K562 (cell line): ENCODE data around the gene PALS1. TPM values are rescaled to one million over a fixed set of nuclear protein-coding genes. Genes with fewer than 3 reads are reported as not detected.

Source experiments
- ATAC-seq: fragments of 200-7000 bp; cut with Tn5 transposase; 3 replicates; pipeline ENCODE4 v1.9.1; 2020; ENCODE audit warnings: moderate library complexity
- BruUV-seq: library from RNA; stranded (reverse); fragments of 400-500 nt; replicated peaks from 2 replicates; lab custom pipeline; 2021; lab: Mats Ljungman, UMichigan
- CTCF ChIA-PET: fragments of 300-600 bp; formaldehyde crosslinking; extraction: SDS; loops from one replicate; lab custom pipeline; 2021; ENCODE audit warnings: low intra/inter-chr PET ratio; lab: Yijun Ruan, JAX
- POLR2A ChIA-PET: fragments of 300-600, 350-650 bp; sonication (Branson Sonifier 250); formaldehyde crosslinking; extraction: SDS; loops from one replicate; lab custom pipeline; 2021; ENCODE audit warnings: antibody characterized with exemption, inconsistent platforms; lab: Yijun Ruan, JAX
- DNase-seq, 4 experiments: peaks; one replicate each; pipeline versions ENCODE4 v3.0.0 to v3.0.0-alpha.2; 2011 to 2018; ENCODE audit warnings: low spot score in 3 of 4, mixed read lengths in 3 of 4; ENCODE audit errors: extremely low read depth in 1 of 4
- FAIRE-seq: peaks from 2 replicates; lab custom pipeline; 2011; peaks lifted over from hg19 to GRCh38; lab: Jason Lieb, UNC
- H2AFZ ChIP-seq: 2 replicates; pipeline ENCODE4 v1.6.0; 2011; ENCODE audit warnings: low read depth, low read length, control low read depth, inconsistent platforms
- H3K27ac ChIP-seq: fragments of 200-600 bp; 3 replicates; pipeline ENCODE4 v1.8.0; 2011; ENCODE audit warnings: low read depth, mild to moderate bottlenecking, control low read depth, inconsistent platforms, low read length, moderate library complexity, mixed read lengths; ENCODE audit errors: extremely low read depth
- H3K27me3 ChIP-seq, 2 experiments: fragments of 300-600 bp in 1 of 2; 2 replicates in 1 of 2; 3 replicates in 1 of 2; pipeline versions ENCODE4 v1.6.0 to v1.8.0; 2011; ENCODE audit warnings: inconsistent platforms in 2 of 2, low read length in 2 of 2, mild to moderate bottlenecking in 1 of 2, mixed read lengths in 1 of 2, moderate library complexity in 1 of 2; ENCODE audit not compliant: control insufficient read depth in 2 of 2, insufficient read depth in 2 of 2
- H3K36me3 ChIP-seq: fragments of 300-600 bp; 3 replicates; pipeline ENCODE4 v1.8.0; 2011; ENCODE audit warnings: mild to moderate bottlenecking, low read length, inconsistent platforms; ENCODE audit not compliant: control insufficient read depth, insufficient read depth
- H3K4me1 ChIP-seq, 2 experiments: fragments of 200-600 bp in 1 of 2; replicated peaks in 1 of 2; 2 replicates in 1 of 2; 3 replicates in 1 of 2; pipeline versions ENCODE4 v1.5.1 to v1.8.0; 2011; ENCODE audit warnings: inconsistent platforms in 2 of 2, low read length in 2 of 2, mild to moderate bottlenecking in 1 of 2, mixed read lengths in 1 of 2, moderate library complexity in 1 of 2; ENCODE audit not compliant: control insufficient read depth in 2 of 2, insufficient read depth in 2 of 2
- H3K4me2 ChIP-seq: 2 replicates; pipeline ENCODE4 v1.6.1; 2011; ENCODE audit warnings: low read length, control low read depth, inconsistent platforms, mixed read lengths; ENCODE audit not compliant: insufficient read depth
- H3K4me3 ChIP-seq: fragments of 200-600 bp; sonication (generic), shearing (Covaris generic); 2 replicates; pipeline ENCODE4 v1.5.1; 2016; ENCODE audit warnings: control low read depth, inconsistent platforms
- H3K79me2 ChIP-seq: fragments of 200-600 bp; 3 replicates; pipeline ENCODE4 v1.8.0; 2011; ENCODE audit warnings: low read length, inconsistent platforms; ENCODE audit not compliant: control insufficient read depth, insufficient read depth
- H3K9ac ChIP-seq, 2 experiments: 2 replicates each; pipeline versions ENCODE4 v1.6.0 to v1.6.1; 2011; ENCODE audit warnings: low read depth in 2 of 2, low read length in 2 of 2, control low read depth in 1 of 2, inconsistent platforms in 1 of 2, mild to moderate bottlenecking in 1 of 2, mixed read lengths in 1 of 2; ENCODE audit not compliant: insufficient read depth in 1 of 2
- H3K9me1 ChIP-seq: one replicate; pipeline ENCODE4 v1.6.0; 2011; ENCODE audit warnings: inconsistent platforms, mild to moderate bottlenecking, low read length, moderate library complexity; ENCODE audit not compliant: control insufficient read depth, insufficient read depth
- H3K9me3 ChIP-seq: replicated peaks from 2 replicates; pipeline ENCODE4 v1.5.1; 2011; ENCODE audit warnings: low read depth, low read length, inconsistent platforms; ENCODE audit not compliant: control insufficient read depth, insufficient read depth
- H4K20me1 ChIP-seq: replicated peaks from 2 replicates; pipeline ENCODE4 v1.6.1; 2011; ENCODE audit warnings: low read length, inconsistent platforms, mixed read lengths; ENCODE audit not compliant: control insufficient read depth, insufficient read depth
- CBFB ChIP-seq: sonication (generic); formaldehyde crosslinking; IDR thresholded peaks from 2 replicates; pipeline ENCODE4 v1.4.0; 2020; ENCODE audit warnings: mild to moderate bottlenecking, missing genetic modification reagents
- EWSR1 ChIP-seq: fragments of 450-650 bp; IDR thresholded peaks from 2 replicates; pipeline ENCODE4 v1.6.1; 2018; ENCODE audit warnings: borderline replicate concordance, mild to moderate bottlenecking, low read depth, moderate library complexity; ENCODE audit not compliant: partially characterized antibody
- ILK ChIP-seq: fragments of 450-650 bp; IDR thresholded peaks from 2 replicates; pipeline ENCODE4 v1.6.1; 2016; ENCODE audit warnings: missing genetic modification characterization, low read depth, mild to moderate bottlenecking, missing compliant biosample characterization, moderate library complexity, borderline replicate concordance
- MAFG ChIP-seq: fragments of 450-650 bp; conservative IDR thresholded peaks from 2 replicates; pipeline ENCODE4 v1.6.1; 2016; ENCODE audit warnings: missing genetic modification characterization, missing compliant biosample characterization
- MEIS2 ChIP-seq: fragments of 450-650 bp; IDR thresholded peaks from 2 replicates; pipeline ENCODE4 v1.6.1; 2014; ENCODE audit warnings: mild to moderate bottlenecking; ENCODE audit not compliant: partially characterized antibody
- RBM15 ChIP-seq: fragments of 200-400 bp; formaldehyde crosslinking; IDR thresholded peaks from 2 replicates; pipeline ENCODE4 v1.6.1; 2018; ENCODE audit warnings: mild to moderate bottlenecking, low read length, moderate library complexity; ENCODE audit not compliant: insufficient read depth
- RBM39 ChIP-seq: fragments of 200-400 bp; formaldehyde crosslinking; optimal IDR thresholded peaks from 2 replicates; pipeline ENCODE3; 2018; ENCODE audit warnings: low read depth, low read length
- SMARCA4 ChIP-seq: fragments of 450-650 bp; IDR thresholded peaks from 2 replicates; pipeline ENCODE4 v1.6.1; 2016
- TRIM28 ChIP-seq: fragments of 450-650 bp; IDR thresholded peaks from 2 replicates; pipeline ENCODE4 v1.6.1; 2017
- ZFP36 ChIP-seq: fragments of 150-350 bp; IDR thresholded peaks from 2 replicates; pipeline ENCODE4 v1.6.1; 2018; ENCODE audit warnings: low read length, low read depth; ENCODE audit not compliant: partially characterized antibody
- ZFX ChIP-seq: sonication (generic); formaldehyde crosslinking; IDR thresholded peaks from 2 replicates; pipeline ENCODE4 v1.8.0; 2022; ENCODE audit warnings: mild to moderate bottlenecking, missing genetic modification reagents, moderate library complexity
- WGBS: fragments of 100-300 bp; shearing (Covaris generic); methylation state at CpG from one replicate; pipeline ENCODE4 v1.1.6; 2016; ENCODE audit warnings: low coverage, mixed read lengths; ENCODE audit not compliant: insufficient coverage; ENCODE audit errors: missing lambda C conversion rate; 5-methylcytosine and 5-hydroxymethylcytosine counted together
- in situ Hi-C: fragments of 300-500 bp; cut with MboI; formaldehyde crosslinking; loops from 4 replicates; pipeline ENCODE4 v1.15.0; 2018; ENCODE audit warnings: inconsistent platforms, mixed read lengths
- intact Hi-C: fragments of 100-400 bp; cut with micrococcal nuclease; formaldehyde crosslinking; loops from 2 replicates; pipeline ENCODE4 v1.14.2; 2022
- polyA plus RNA-seq, 8 experiments: library from polyadenylated mRNA; depleted of rRNA in 4 of 8; stranded (reverse) in 5 of 8; unstranded in 3 of 8; fragments of >200 nt; fragmentation: Nextera tagmentation in 2 of 8; fragmentation: Illumina TruSeq in 1 of 8; extraction: Ambion mirVana in 2 of 8; extraction: Trizol in 1 of 8; gene quantifications; 2 replicates each; pipeline versions ENCODE4 v1.2.1 to v1.2.3, GENCODE V29; 2011 to 2014; ENCODE audit warnings: inconsistent platforms in 1 of 8, missing spikeins in 1 of 8
- total RNA-seq, 7 experiments: library from RNA; depleted of rRNA in 6 of 7; stranded (reverse); fragments of >200 nt in 6 of 7; fragmentation: Illumina TruSeq in 2 of 7; extraction: Trizol in 2 of 7; gene quantifications; 2 replicates each; pipeline versions ENCODE4 v1.2.1 to v1.2.3, GENCODE V29; 2011 to 2021; ENCODE audit warnings: low replicate concordance in 1 of 7
- TF ChIP-seq, protein P1 (sequence below): fragments of 200-800 bp; sonication (Bioruptor generic); IDR thresholded peaks from 2 replicates; pipeline ENCODE4 v1.6.1; 2016; ENCODE audit warnings: missing genetic modification characterization, missing compliant biosample characterization
- TF ChIP-seq, protein P2 (sequence below), 2 experiments: IDR thresholded peaks in 1 of 2; conservative IDR thresholded peaks in 1 of 2; 2 replicates each; pipeline ENCODE4 v1.6.1; 2016; ENCODE audit warnings: low read depth in 2 of 2, mild to moderate bottlenecking in 1 of 2, missing compliant biosample characterization in 1 of 2, missing genetic modification characterization in 1 of 2, moderate library complexity in 1 of 2

The PALS1 gene
- total and polyA plus RNA-seq, 9 of the 15 experiments (the other 6 are each of a cell fraction or from before 2014, with no cell fraction given): 4.1 to 9.9 (median 7.2) TPM

DNA sequence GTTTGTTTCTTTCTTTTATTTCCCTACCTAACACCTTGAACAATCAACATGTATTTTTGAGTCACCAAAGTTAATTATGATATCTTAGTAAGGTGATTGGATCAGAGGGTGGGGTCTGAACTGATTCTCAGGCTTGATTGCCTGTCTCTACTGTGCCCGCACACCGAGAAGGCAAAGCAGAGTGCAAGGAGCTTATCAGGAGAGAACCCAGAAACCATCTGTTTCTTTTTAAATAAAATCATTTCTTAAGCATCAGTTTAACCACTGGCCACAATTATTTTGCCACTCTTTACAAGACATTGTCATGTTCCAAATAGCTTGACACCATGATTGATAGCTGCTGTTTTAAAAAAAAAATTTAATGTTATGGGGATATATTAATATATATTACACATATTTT, 48.9 kb upstream of the PALS1 start:
- no peaks in the 10 kb centered on the region for H3K79me2 ChIP-seq
- CTCF ChIA-PET: no interaction called here
- 8% methylated on average over 2 of the region's 2 CpGs for WGBS
- H3K27me3 ChIP-seq: no peaks in the 10 kb centered on the region
- H3K36me3 ChIP-seq: no peaks in the 10 kb centered on the region
- ATAC-seq: no peak
- no peak overlapping the region for H3K4me3 ChIP-seq
- H2AFZ ChIP-seq: no peak overlapping the region
- TF ChIP-seq ILK (tag) (no peak), CBFB (no peak), RBM15 (no peak), TRIM28 (no peak), MAFG (no peak), ZFP36 (no peak), EWSR1 (no peak), RBM39 (no peak), MEIS2 (peak; percentile 44), SMARCA4 (no peak), ZFX (CRISPR knock-in tag) (no peak)
- TF ChIP-seq, protein P1, sequence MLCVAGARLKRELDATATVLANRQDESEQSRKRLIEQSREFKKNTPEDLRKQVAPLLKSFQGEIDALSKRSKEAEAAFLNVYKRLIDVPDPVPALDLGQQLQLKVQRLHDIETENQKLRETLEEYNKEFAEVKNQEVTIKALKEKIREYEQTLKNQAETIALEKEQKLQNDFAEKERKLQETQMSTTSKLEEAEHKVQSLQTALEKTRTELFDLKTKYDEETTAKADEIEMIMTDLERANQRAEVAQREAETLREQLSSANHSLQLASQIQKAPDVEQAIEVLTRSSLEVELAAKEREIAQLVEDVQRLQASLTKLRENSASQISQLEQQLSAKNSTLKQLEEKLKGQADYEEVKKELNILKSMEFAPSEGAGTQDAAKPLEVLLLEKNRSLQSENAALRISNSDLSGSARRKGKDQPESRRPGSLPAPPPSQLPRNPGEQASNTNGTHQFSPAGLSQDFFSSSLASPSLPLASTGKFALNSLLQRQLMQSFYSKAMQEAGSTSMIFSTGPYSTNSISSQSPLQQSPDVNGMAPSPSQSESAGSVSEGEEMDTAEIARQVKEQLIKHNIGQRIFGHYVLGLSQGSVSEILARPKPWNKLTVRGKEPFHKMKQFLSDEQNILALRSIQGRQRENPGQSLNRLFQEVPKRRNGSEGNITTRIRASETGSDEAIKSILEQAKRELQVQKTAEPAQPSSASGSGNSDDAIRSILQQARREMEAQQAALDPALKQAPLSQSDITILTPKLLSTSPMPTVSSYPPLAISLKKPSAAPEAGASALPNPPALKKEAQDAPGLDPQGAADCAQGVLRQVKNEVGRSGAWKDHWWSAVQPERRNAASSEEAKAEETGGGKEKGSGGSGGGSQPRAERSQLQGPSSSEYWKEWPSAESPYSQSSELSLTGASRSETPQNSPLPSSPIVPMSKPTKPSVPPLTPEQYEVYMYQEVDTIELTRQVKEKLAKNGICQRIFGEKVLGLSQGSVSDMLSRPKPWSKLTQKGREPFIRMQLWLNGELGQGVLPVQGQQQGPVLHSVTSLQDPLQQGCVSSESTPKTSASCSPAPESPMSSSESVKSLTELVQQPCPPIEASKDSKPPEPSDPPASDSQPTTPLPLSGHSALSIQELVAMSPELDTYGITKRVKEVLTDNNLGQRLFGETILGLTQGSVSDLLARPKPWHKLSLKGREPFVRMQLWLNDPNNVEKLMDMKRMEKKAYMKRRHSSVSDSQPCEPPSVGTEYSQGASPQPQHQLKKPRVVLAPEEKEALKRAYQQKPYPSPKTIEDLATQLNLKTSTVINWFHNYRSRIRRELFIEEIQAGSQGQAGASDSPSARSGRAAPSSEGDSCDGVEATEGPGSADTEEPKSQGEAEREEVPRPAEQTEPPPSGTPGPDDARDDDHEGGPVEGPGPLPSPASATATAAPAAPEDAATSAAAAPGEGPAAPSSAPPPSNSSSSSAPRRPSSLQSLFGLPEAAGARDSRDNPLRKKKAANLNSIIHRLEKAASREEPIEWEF (CRISPR knock-in tag): no peak
- TF ChIP-seq, protein P2, sequence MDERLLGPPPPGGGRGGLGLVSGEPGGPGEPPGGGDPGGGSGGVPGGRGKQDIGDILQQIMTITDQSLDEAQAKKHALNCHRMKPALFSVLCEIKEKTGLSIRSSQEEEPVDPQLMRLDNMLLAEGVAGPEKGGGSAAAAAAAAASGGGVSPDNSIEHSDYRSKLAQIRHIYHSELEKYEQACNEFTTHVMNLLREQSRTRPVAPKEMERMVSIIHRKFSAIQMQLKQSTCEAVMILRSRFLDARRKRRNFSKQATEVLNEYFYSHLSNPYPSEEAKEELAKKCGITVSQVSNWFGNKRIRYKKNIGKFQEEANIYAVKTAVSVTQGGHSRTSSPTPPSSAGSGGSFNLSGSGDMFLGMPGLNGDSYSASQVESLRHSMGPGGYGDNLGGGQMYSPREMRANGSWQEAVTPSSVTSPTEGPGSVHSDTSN (CRISPR knock-in tag; IDR thresholded peaks at IDR 0.05; ENCODE audit: low read depth): no peak
- TF ChIP-seq, protein P2 (tag; conservative IDR thresholded peaks at IDR 0.05; ENCODE audit: low read depth): 0 out of 2 replicates have a peak, but pooled peaks have one; percentile 20
- no peaks in the 10 kb centered on the region for H4K20me1 ChIP-seq
- BruUV-seq: no TSS peak
- no peaks in the 10 kb centered on the region for H3K9me3 ChIP-seq
- no peaks in the 10 kb centered on the region for H3K9me1 ChIP-seq
- H3K4me1 ChIP-seq: peaks cover 0 to under 1% of the 10 kb centered on the region in 2 experiments; a peak in 1 of 5 replicates
- POLR2A ChIA-PET: interaction anchor here (0.9 kb wide), 1 partner anchor 9 kb away, joined by 5 read pairs; no protein-coding TSS in a partner anchor
- peak in 2 of 4 experiments; percentile 41 to 45 for DNase-seq
- no peak overlapping the region for H3K9ac ChIP-seq
- no peak overlapping the region for H3K27ac ChIP-seq
- H3K4me2 ChIP-seq: no peak overlapping the region
- FAIRE-seq: no peak
- intact Hi-C loops (no loop called here), in situ Hi-C loops (no loop called here)
